K562 (cell line): ENCODE results near the gene ARHGAP15. TPM values are rescaled to one million over a fixed set of nuclear protein-coding genes. Genes with fewer than 3 reads are reported as not detected.
A peak's percentile ranks its signal among the peaks of the same experiment; 100 is the strongest.

Source experiments
- ARID1B ChIP-seq: fragments of 450-650 bp; IDR thresholded peaks from 2 replicates; pipeline ENCODE4 v1.6.1; 2016; ENCODE audit warnings: antibody characterized with exemption, mild to moderate bottlenecking, inconsistent platforms
- DPF2 ChIP-seq: fragments of 450-650 bp; IDR thresholded peaks from 2 replicates; pipeline ENCODE4 v1.6.1; 2016
- FOXM1 ChIP-seq, 2 experiments: fragments of 450-650 bp in 1 of 2; sonication (generic) in 1 of 2; formaldehyde crosslinking in 1 of 2; IDR thresholded peaks; 2 replicates each; pipeline versions ENCODE4 v1.6.1 to v1.9.0; 2017 to 2022; ENCODE audit warnings: low read depth in 2 of 2, mild to moderate bottlenecking in 2 of 2, missing genetic modification reagents in 1 of 2, moderate library complexity in 1 of 2
- HIVEP1 ChIP-seq: fragments of 250-450 bp; sonication (Bioruptor Pico); IDR thresholded peaks from 2 replicates; pipeline ENCODE4 v1.4.0; 2020; ENCODE audit warnings: mild to moderate bottlenecking
- HMBOX1 ChIP-seq: sonication (generic); IDR thresholded peaks from 2 replicates; pipeline ENCODE4 v1.6.1; 2016
- MEF2A ChIP-seq: IDR thresholded peaks from 2 replicates; pipeline ENCODE4 v1.6.1; 2011; ENCODE audit warnings: low read depth, mild to moderate bottlenecking, low read length, moderate library complexity; ENCODE audit not compliant: control insufficient read depth
- MEIS2 ChIP-seq: fragments of 450-650 bp; IDR thresholded peaks from 2 replicates; pipeline ENCODE4 v1.6.1; 2014; ENCODE audit warnings: mild to moderate bottlenecking; ENCODE audit not compliant: partially characterized antibody
- NR4A1 ChIP-seq, 2 experiments: fragments of 250-450 bp in 1 of 2; fragments of 450-650 bp in 1 of 2; sonication (Bioruptor Pico) in 1 of 2; IDR thresholded peaks; 2 replicates each; pipeline versions ENCODE4 v1.4.0 to v1.6.1; 2016 to 2020; ENCODE audit warnings: mild to moderate bottlenecking in 2 of 2, missing compliant biosample characterization in 1 of 2, missing genetic modification characterization in 1 of 2, moderate library complexity in 1 of 2
- SMARCE1 ChIP-seq: fragments of 450-650 bp; IDR thresholded peaks from 2 replicates; pipeline ENCODE4 v1.7.1; 2016; ENCODE audit warnings: mild to moderate bottlenecking
- SOX6 ChIP-seq: fragments of 450-650 bp; IDR thresholded peaks from 2 replicates; pipeline ENCODE4 v1.6.1; 2014; ENCODE audit warnings: mild to moderate bottlenecking
- STAT5A ChIP-seq: IDR thresholded peaks from 2 replicates; pipeline ENCODE4 v1.6.1; 2012; ENCODE audit warnings: low read length, inconsistent platforms, borderline replicate concordance
- TAL1 ChIP-seq: fragments of 450-650 bp; IDR thresholded peaks from 2 replicates; pipeline ENCODE4 v1.6.1; 2016; ENCODE audit warnings: mild to moderate bottlenecking
- TEAD4 ChIP-seq, 2 experiments: sonication (generic) in 1 of 2; formaldehyde crosslinking in 1 of 2; IDR thresholded peaks; 2 replicates each; pipeline versions ENCODE4 v1.6.1 to v1.8.0; 2012 to 2022; ENCODE audit warnings: borderline replicate concordance in 1 of 2, inconsistent platforms in 1 of 2, low read length in 1 of 2, mild to moderate bottlenecking in 1 of 2, missing genetic modification reagents in 1 of 2
- THRAP3 ChIP-seq: fragments of 450-650 bp; IDR thresholded peaks from 2 replicates; pipeline ENCODE4 v1.6.1; 2016; ENCODE audit warnings: mild to moderate bottlenecking, inconsistent platforms, borderline replicate concordance
- ZBTB11 ChIP-seq, 3 experiments: fragments of 200-800 bp in 1 of 3; fragments of 250-450 bp in 1 of 3; fragments of 450-650 bp in 1 of 3; sonication (Bioruptor Pico) in 1 of 3; sonication (Bioruptor generic) in 1 of 3; formaldehyde crosslinking in 1 of 3; IDR thresholded peaks; 2 replicates each; pipeline versions ENCODE4 v1.6.1 to v1.8.0; 2016 to 2022; ENCODE audit warnings: mild to moderate bottlenecking in 2 of 3, missing genetic modification characterization in 2 of 3, missing compliant biosample characterization in 1 of 3, moderate library complexity in 1 of 3
- ZBTB8A ChIP-seq: fragments of 450-650 bp; IDR thresholded peaks from 2 replicates; pipeline ENCODE4 v1.6.1; 2018; ENCODE audit warnings: mild to moderate bottlenecking, moderate library complexity; ENCODE audit not compliant: partially characterized antibody
- ZNF444 ChIP-seq: fragments of 250-450 bp; sonication (Bioruptor Pico); IDR thresholded peaks from 2 replicates; pipeline ENCODE4 v1.4.0; 2020; ENCODE audit warnings: mild to moderate bottlenecking, moderate library complexity
- polyA plus RNA-seq, 8 experiments: library from polyadenylated mRNA; depleted of rRNA in 4 of 8; stranded (reverse) in 5 of 8; unstranded in 3 of 8; fragments of >200 nt; fragmentation: Nextera tagmentation in 2 of 8; fragmentation: Illumina TruSeq in 1 of 8; extraction: Ambion mirVana in 2 of 8; extraction: Trizol in 1 of 8; gene quantifications; 2 replicates each; pipeline versions ENCODE4 v1.2.1 to v1.2.3, GENCODE V29; 2011 to 2014; ENCODE audit warnings: inconsistent platforms in 1 of 8, missing spikeins in 1 of 8
- total RNA-seq, 7 experiments: library from RNA; depleted of rRNA in 6 of 7; stranded (reverse); fragments of >200 nt in 6 of 7; fragmentation: Illumina TruSeq in 2 of 7; extraction: Trizol in 2 of 7; gene quantifications; 2 replicates each; pipeline versions ENCODE4 v1.2.1 to v1.2.3, GENCODE V29; 2011 to 2021; ENCODE audit warnings: low replicate concordance in 1 of 7

ARHGAP15 gene
- total and polyA plus RNA-seq, 9 of the 15 experiments (the other 6 are each of a cell fraction or from before 2014, with no cell fraction given), result 1.5 to 17.9 (median 7.9) TPM

- peak; percentile 36 for TF ChIP-seq MEIS2
- no peak for TF ChIP-seq HIVEP1 (CRISPR knock-in tag)
- TF ChIP-seq THRAP3, result no peak
- TF ChIP-seq NR4A1 (CRISPR knock-in tag; IDR thresholded peaks at IDR 0.05), result no peak
- TF ChIP-seq NR4A1 (tag; IDR thresholded peaks at IDR 0.05), result no peak
- no peak for TF ChIP-seq ZBTB8A
- peak; percentile 80 for TF ChIP-seq SOX6
- peak; percentile 66 for TF ChIP-seq HMBOX1
- peak; percentile 68 for TF ChIP-seq ARID1B
- TF ChIP-seq FOXM1 (IDR thresholded peaks at IDR 0.05; ENCODE audit: low read depth), result 0 out of 2 replicates have a peak, but pooled peaks have one; percentile 26
- no peak for TF ChIP-seq FOXM1 (CRISPR knock-in tag; IDR thresholded peaks at IDR 0.05; ENCODE audit: low read depth)
- peak; percentile 82 for TF ChIP-seq TEAD4 (IDR thresholded peaks at IDR 0.05; ENCODE audit: low read length)
- TF ChIP-seq TEAD4 (CRISPR knock-in tag; IDR thresholded peaks at IDR 0.05; ENCODE audit: borderline replicate concordance), result no peak
- TF ChIP-seq SMARCE1, result peak; percentile 28; the same call in 1 of the 2 replicates
- TF ChIP-seq MEF2A, result no peak
- 0 out of 2 replicates have a peak, but pooled peaks have one; percentile 10 for TF ChIP-seq STAT5A
- TF ChIP-seq DPF2, result 0 out of 2 replicates have a peak, but pooled peaks have one; percentile 21
- TF ChIP-seq ZBTB11 (CRISPR knock-in tag; IDR thresholded peaks at IDR 0.05), result no peak
- TF ChIP-seq TAL1, result peak; percentile 59
- no peak for TF ChIP-seq ZNF444 (CRISPR knock-in tag)
Observed at GRCh38 chr2:143702931-143703330, 573.7 kb downstream of the ARHGAP15 start (continued).
